ENCODE results near the gene CPNE7.

Gene CPNE7

DNA sequence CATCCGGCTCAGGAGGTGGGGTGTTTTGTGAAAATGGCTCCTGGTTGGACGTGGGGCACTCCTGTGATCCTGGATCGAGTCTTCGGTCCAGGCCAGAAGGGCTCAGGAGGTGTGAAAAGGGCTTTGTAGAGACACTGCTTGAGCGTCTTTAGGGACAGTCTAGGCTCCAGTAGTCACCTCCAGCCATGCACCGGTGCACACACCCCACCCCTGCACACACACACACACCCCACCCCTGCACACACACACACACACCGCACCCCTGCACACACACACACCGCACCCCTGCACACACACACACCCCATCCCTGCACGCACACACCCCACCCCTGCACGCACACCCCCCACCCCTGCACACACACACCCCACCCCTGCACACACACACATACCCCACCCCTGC, 62.9 kb downstream of the CPNE7 start:
- WGBS: 85% methylated on average over 5 of the region's 10 CpGs
- Histone ChIP-seq H3K27ac (ENCODE audit: low read depth, low read length) (no peak overlapping the region), H3K27me3 (ENCODE audit: insufficient read depth, low read length) (peaks cover 7% of the 10 kb centered on the region), H3K9me3 (ENCODE audit: insufficient read depth, low read depth, low read length) (no peaks in the 10 kb centered on the region), H3K36me3 (ENCODE audit: insufficient read depth, low read length) (no peaks in the 10 kb centered on the region), H3K4me3 (ENCODE audit: low read length) (no peak overlapping the region), H3K4me1 (ENCODE audit: insufficient read depth, low read length) (no peaks in the 10 kb centered on the region), H3K9ac (ENCODE audit: low read depth, low read length) (no peak overlapping the region)

DNA sequence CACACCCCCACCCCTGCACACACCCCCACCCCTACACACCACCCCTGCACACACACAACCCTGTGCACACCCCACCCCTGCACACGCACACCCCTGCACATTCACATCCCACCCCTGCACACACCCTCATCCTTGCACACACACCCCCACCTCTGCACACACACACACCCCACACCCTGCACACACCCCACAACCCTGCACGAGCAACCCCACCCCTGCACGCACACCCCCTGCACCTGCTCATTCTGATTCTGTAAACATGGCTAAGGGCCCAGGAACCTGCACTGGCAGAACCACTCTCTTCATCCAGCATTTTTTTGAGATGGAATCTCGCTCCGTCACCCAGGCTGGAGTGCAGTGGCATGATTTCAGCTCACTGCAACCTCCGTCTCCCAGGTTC, 63.8 kb downstream of the CPNE7 start:
- H3K36me3 ChIP-seq (ENCODE audit: insufficient read depth, low read length): no peaks in the 10 kb centered on the region
- H3K4me1 ChIP-seq (ENCODE audit: insufficient read depth, low read length): no peaks in the 10 kb centered on the region
- 95% methylated on average over 6 of the region's 6 CpGs for WGBS
- H3K4me3 ChIP-seq (ENCODE audit: low read length): no peak overlapping the region
- no peak overlapping the region for H3K9ac ChIP-seq (ENCODE audit: low read depth, low read length)
- H3K27me3 ChIP-seq (ENCODE audit: insufficient read depth, low read length): peaks cover 4% of the 10 kb centered on the region
- no peaks in the 10 kb centered on the region for H3K9me3 ChIP-seq (ENCODE audit: insufficient read depth, low read depth, low read length)
- H3K27ac ChIP-seq (ENCODE audit: low read depth, low read length): no peak overlapping the region

DNA sequence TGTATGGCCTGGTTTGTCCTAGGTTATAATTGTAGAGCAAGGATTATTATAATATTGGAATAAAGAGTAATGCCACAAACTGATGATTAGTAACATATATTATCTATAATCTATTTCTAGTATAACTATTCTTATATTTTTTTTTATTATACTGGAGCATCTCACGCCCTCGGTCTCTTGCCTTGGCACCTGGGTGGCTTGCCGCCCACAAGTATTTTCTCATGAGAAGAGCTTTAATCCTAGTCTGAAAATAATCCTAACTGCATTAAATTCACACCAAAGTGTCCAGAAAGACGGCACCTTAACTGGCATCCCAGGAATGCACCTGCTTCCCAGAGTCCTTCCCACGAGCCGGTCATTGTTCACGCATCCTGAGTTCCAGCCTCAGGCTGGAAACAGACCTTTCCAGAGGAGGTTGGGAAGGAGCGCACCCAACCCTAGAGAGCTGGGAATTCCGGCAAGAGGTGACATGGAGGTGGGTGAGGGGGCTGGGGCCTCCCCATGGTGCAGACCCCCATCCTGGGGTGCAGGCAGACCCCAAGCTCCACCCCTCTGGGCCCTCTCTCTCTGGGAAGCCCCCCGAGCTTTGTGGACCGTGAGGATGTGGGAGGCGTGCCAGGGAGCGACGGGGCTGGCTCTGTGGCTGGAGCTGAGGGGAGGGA, 66.0 kb downstream of the CPNE7 start:
- Histone ChIP-seq H3K36me3 (ENCODE audit: insufficient read depth, low read length) (peaks cover 16% of the 10 kb centered on the region), H3K27me3 (ENCODE audit: insufficient read depth, low read length) (no peaks in the 10 kb centered on the region), H3K27ac (ENCODE audit: low read depth, low read length) (no peak overlapping the region), H3K4me3 (ENCODE audit: low read length) (no peak overlapping the region), H3K9me3 (ENCODE audit: insufficient read depth, low read depth, low read length) (no peaks in the 10 kb centered on the region), H3K9ac (ENCODE audit: low read depth, low read length) (no peak overlapping the region), H3K4me1 (ENCODE audit: insufficient read depth, low read length) (no peaks in the 10 kb centered on the region)
- WGBS: 81% methylated on average over 13 of the region's 14 CpGs

DNA sequence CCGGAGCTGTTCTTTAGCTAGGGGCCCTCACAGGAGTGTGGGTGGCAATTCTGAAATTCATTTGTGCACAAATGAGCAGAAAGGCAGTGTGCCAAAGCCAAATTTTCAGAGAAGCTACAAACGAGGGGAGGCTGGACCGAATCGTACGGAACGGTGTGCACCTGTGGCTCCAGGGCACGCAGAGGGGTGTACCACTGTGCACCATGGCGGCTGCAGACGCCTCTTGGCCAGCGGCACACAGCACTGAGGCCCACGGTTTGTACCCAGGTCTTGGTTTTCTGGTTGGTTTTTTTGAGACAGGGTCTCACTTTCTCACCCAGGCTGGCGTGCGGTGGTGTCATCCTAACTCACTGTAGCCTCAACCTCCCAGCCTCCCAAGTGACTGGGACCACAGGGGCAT, 67.0 kb downstream of the CPNE7 start:
- WGBS: 92% methylated on average over 13 of the region's 13 CpGs
- H3K4me1 ChIP-seq (ENCODE audit: insufficient read depth, low read length): no peaks in the 10 kb centered on the region
- no peak overlapping the region for H3K4me3 ChIP-seq (ENCODE audit: low read length)

DNA sequence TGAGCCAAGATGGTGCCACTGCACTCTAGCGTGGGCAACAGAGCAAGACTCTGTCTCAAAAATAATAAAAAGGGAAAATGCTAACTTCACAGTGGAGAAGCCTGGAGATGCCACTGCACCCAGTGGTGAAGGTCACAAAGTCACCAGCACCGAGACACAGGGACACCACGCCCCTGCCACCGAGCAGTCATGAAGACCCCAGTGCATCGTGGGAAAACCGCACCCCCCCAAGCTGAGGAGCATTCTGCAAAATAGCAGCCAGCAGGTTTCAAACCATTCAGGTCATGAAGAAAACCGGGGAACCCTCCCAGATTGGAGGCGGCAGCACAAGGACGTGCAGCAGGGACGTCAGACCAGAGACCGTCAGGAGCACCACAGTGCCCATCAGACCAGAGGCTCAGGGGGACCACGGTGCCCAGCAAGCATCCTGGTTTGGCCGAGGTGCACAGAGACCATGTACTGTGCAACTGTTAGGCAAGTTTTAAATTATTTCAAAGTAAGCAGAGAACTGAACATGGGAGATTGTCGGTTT, 68.3 kb downstream of the CPNE7 start:
- no peak overlapping the region for H3K4me3 ChIP-seq (ENCODE audit: low read length)

More for the DNA sequence above, 67.0 kb downstream of the CPNE7 start:
- no peak overlapping the region for H3K27ac ChIP-seq (ENCODE audit: low read depth, low read length)
- peaks cover 24% of the 10 kb centered on the region for H3K36me3 ChIP-seq (ENCODE audit: insufficient read depth, low read length)
- no peaks in the 10 kb centered on the region for H3K27me3 ChIP-seq (ENCODE audit: insufficient read depth, low read length)
- H3K9ac ChIP-seq (ENCODE audit: low read depth, low read length): no peak overlapping the region
- no peaks in the 10 kb centered on the region for H3K9me3 ChIP-seq (ENCODE audit: insufficient read depth, low read depth, low read length)

DNA sequence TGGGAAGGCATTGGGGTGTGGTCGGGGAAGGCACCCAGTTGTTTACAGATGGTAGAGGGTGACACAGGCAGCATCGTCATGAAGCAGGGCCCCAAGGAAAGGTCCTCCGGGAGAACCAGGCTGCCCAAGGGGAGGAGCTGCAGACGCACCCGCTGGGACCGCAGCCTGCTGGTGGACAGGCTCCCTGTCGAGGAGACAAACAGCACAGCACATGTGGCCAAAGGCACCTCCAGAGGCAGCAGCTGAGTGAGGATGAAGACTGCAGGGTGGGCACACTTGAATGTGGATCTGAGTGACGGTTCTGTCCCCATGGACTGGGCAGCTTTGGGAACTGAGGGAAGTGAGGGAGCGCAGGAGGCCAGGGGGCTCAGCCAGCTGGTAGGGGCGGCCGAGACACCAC, 69.6 kb downstream of the CPNE7 start:
- 93% methylated on average over 11 of the region's 11 CpGs for WGBS
- Histone ChIP-seq H3K27ac (ENCODE audit: low read depth, low read length) (no peak overlapping the region), H3K4me1 (ENCODE audit: insufficient read depth, low read length) (no peaks in the 10 kb centered on the region), H3K9ac (ENCODE audit: low read depth, low read length) (no peak overlapping the region), H3K27me3 (ENCODE audit: insufficient read depth, low read length) (no peaks in the 10 kb centered on the region), H3K4me3 (ENCODE audit: low read length) (no peak overlapping the region), H3K9me3 (ENCODE audit: insufficient read depth, low read depth, low read length) (no peaks in the 10 kb centered on the region), H3K36me3 (ENCODE audit: insufficient read depth, low read length) (peaks cover 27% of the 10 kb centered on the region)

More for the DNA sequence above, 68.3 kb downstream of the CPNE7 start:
- Histone ChIP-seq H3K9ac (ENCODE audit: low read depth, low read length) (no peak overlapping the region), H3K4me1 (ENCODE audit: insufficient read depth, low read length) (no peaks in the 10 kb centered on the region), H3K27ac (ENCODE audit: low read depth, low read length) (no peak overlapping the region), H3K36me3 (ENCODE audit: insufficient read depth, low read length) (peaks cover 24% of the 10 kb centered on the region), H3K9me3 (ENCODE audit: insufficient read depth, low read depth, low read length) (no peaks in the 10 kb centered on the region), H3K27me3 (ENCODE audit: insufficient read depth, low read length) (no peaks in the 10 kb centered on the region)
- WGBS: 90% methylated on average over 14 of the region's 14 CpGs

DNA sequence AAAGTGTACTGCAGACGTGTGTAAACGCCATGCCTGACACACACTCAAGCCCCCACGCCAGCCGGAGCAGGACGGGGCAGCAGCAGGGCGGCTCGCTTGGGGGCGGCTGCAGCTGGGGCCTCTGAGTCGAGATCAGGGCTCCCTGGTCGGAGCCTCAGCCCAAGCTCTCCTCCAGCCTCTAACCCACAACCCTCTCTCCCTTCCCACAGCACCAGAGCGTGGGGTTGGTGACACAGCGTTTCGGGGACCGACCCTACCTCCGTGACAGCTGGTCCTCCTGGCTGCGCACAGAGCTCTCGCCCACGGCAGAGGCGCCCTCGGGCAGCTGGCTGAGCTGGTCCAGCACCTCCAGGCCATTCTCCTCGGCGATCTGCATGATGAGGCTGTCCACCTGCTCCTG, 70.7 kb downstream of the CPNE7 start:
- H3K9me3 ChIP-seq (ENCODE audit: insufficient read depth, low read depth, low read length): no peaks in the 10 kb centered on the region
- no peaks in the 10 kb centered on the region for H3K27me3 ChIP-seq (ENCODE audit: insufficient read depth, low read length)
- H3K9ac ChIP-seq (ENCODE audit: low read depth, low read length): no peak overlapping the region
- 96% methylated on average over 22 of the region's 22 CpGs for WGBS
- peaks cover 27% of the 10 kb centered on the region for H3K36me3 ChIP-seq (ENCODE audit: insufficient read depth, low read length)
- no peak overlapping the region for H3K4me3 ChIP-seq (ENCODE audit: low read length)
- H3K4me1 ChIP-seq (ENCODE audit: insufficient read depth, low read length): no peaks in the 10 kb centered on the region
- H3K27ac ChIP-seq (ENCODE audit: low read depth, low read length): no peak overlapping the region

All from HUES64 (cell line).